Mesendoderm (in vitro differentiated cells): ENCODE results near the gene CHCHD3.
"Not testable (repeated sequence)": the region's sequence is repeated elsewhere in the genome, so short reads cannot be mapped to it uniquely, and the experiment has no call there.

Experiments used
- DNase-seq: peaks from one replicate; pipeline ENCODE4 v3.0.0; 2013
- H2AK5ac ChIP-seq: 2 replicates; pipeline ENCODE4 v1.6.1; 2013; ENCODE audit warnings: low read length, inconsistent platforms
- H2BK120ac ChIP-seq: 2 replicates; pipeline ENCODE4 v1.6.1; 2013; ENCODE audit warnings: low read depth, mild to moderate bottlenecking, low read length, moderate library complexity, mixed read lengths
- H2BK15ac ChIP-seq: replicated peaks from 2 replicates; pipeline ENCODE4 v1.6.1; 2013; ENCODE audit warnings: low read depth, mild to moderate bottlenecking, moderate library complexity
- H2BK5ac ChIP-seq: 2 replicates; pipeline ENCODE4 v1.6.1; 2013; ENCODE audit warnings: low read length, inconsistent platforms
- H3K18ac ChIP-seq: 2 replicates; pipeline ENCODE4 v1.6.1; 2013; ENCODE audit warnings: mild to moderate bottlenecking, low read length, mixed read lengths
- H3K23ac ChIP-seq: one replicate; pipeline ENCODE4 v1.6.1; 2013; ENCODE audit warnings: low read length
- H3K27ac ChIP-seq: 2 replicates; pipeline ENCODE4 v1.5.1; 2013; ENCODE audit warnings: low read depth, mild to moderate bottlenecking, inconsistent platforms, low read length, moderate library complexity
- H3K27me3 ChIP-seq: 2 replicates; pipeline ENCODE4 v1.6.1; 2013; ENCODE audit warnings: low read length, control low read depth, mild to moderate bottlenecking, inconsistent platforms; ENCODE audit not compliant: insufficient read depth, poor library complexity
- H3K36me3 ChIP-seq: 2 replicates; pipeline ENCODE4 v1.6.1; 2013; ENCODE audit warnings: low read length, inconsistent platforms; ENCODE audit not compliant: control insufficient read depth, insufficient read depth
- H3K4ac ChIP-seq: one replicate; pipeline ENCODE4 v1.6.1; 2013; ENCODE audit warnings: low read depth, mild to moderate bottlenecking, low read length, moderate library complexity
- H3K4me1 ChIP-seq: 2 replicates; pipeline ENCODE4 v1.6.1; 2013; ENCODE audit warnings: low read depth, low read length, inconsistent platforms; ENCODE audit not compliant: control insufficient read depth
- H3K4me2 ChIP-seq: 2 replicates; pipeline ENCODE4 v1.6.1; 2013; ENCODE audit warnings: low read length
- H3K4me3 ChIP-seq: 2 replicates; pipeline ENCODE4 v1.5.1; 2013; ENCODE audit warnings: mild to moderate bottlenecking, low read length
- H3K56ac ChIP-seq: one replicate; pipeline ENCODE4 v1.6.1; 2013; ENCODE audit warnings: low read length
- H3K79me1 ChIP-seq: 2 replicates; pipeline ENCODE4 v1.6.1; 2013; ENCODE audit warnings: low read length, inconsistent platforms
- H3K79me2 ChIP-seq: 2 replicates; pipeline ENCODE4 v1.6.1; 2013; ENCODE audit warnings: mild to moderate bottlenecking, low read length; ENCODE audit not compliant: control insufficient read depth, insufficient read depth
- H3K9ac ChIP-seq: 2 replicates; pipeline ENCODE4 v1.6.1; 2013; ENCODE audit warnings: low read length, inconsistent platforms
- H4K5ac ChIP-seq: one replicate; pipeline ENCODE4 v1.6.1; 2013; ENCODE audit warnings: low read length
- H4K8ac ChIP-seq: one replicate; pipeline ENCODE4 v1.6.1; 2013; ENCODE audit warnings: low read depth, mild to moderate bottlenecking, control low read depth, low read length, moderate library complexity
- WGBS: extraction: QIAGEN DNeasy Blood & Tissue Kit; methylation state at CpG from one replicate; pipeline ENCODE4 v1.1.7; 2013; ENCODE audit warnings: low lambda C conversion rate, missing lambda C conversion rate; ENCODE audit not compliant: insufficient coverage; ENCODE audit errors: extremely low coverage; 5-methylcytosine and 5-hydroxymethylcytosine counted together

Gene CHCHD3

DNA sequence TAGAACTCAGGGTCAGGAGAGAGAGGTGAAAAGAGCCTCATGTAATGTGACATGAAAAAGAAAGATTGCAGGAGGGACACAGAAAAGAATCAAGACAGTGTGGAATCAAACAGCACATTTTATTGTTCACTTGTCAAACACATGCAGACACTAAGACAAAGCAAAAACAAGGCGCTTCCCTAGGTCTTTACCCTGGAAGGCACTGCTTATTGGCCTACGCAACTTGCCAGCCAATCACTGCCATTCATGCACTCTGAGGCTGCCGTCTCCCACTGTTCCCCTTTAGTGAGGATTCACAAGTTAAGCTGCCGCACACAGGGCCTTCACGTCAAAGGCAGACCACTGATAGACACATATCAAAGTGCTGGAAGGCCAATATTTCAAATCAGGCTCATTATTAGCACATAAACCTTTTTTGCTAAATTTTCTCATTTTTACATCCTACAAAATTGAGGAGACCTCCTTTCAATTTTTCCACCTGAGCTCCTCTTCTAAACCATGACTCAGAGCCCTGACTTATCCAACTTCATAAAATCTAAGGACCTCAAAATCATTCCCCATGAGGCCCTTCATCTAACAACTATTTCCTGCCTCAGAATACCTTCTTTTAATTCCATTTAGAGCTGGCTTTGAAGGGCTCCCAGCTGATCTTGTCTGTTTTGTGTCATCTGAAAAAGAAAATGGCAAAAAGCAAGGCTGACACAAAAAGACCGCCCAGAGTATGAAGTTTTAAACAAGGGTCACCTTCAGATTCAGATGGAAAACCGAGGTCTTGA, 149.4 kb downstream of the CHCHD3 start:
- Histone ChIP-seq H2BK5ac (no peak overlapping the region), H4K5ac (no peak overlapping the region), H2AK5ac (no peak overlapping the region), H2BK120ac (no peak overlapping the region), H2BK15ac (no peak overlapping the region), H3K27ac (no peak overlapping the region), H3K56ac (no peak overlapping the region), H3K79me2 (no peaks in the 10 kb centered on the region), H4K8ac (no peak overlapping the region), H3K23ac (no peak overlapping the region), H3K18ac (no peak overlapping the region), H3K9ac (no peak overlapping the region), H3K36me3 (no peaks in the 10 kb centered on the region), H3K4me3 (no peak overlapping the region), H3K79me1 (peaks cover 4% of the 10 kb centered on the region), H3K4me2 (no peak overlapping the region), H3K4me1 (peaks cover 6% of the 10 kb centered on the region), H3K4ac (no peak overlapping the region), H3K27me3 (no peaks in the 10 kb centered on the region)
- peak; percentile 24 for DNase-seq
- WGBS, result no CpG with 5 or more reads among the region's 7 CpGs

DNA sequence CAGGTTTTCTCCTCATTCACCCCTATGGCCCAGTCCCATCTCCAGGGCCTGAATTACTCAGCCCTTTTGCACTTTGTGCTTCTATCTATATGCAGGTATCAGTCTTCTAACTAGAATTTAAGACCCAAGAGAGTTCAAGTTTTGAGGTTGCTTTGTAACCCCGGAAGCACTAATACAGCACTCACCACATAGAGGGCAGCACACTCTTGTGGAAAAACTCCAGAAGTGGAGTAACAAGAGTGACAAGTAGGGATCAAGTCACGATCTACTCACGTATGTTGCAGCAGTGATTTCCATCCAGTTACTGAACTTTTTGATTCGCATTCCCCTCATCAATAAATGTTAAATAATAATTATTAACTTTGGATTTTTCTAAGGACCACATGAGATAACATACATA, 151.0 kb downstream of the CHCHD3 start:
- Histone ChIP-seq H2BK120ac (no peak overlapping the region), H3K27me3 (no peaks in the 10 kb centered on the region), H3K9ac (no peak overlapping the region), H3K4me3 (no peak overlapping the region), H3K79me1 (peaks cover 4% of the 10 kb centered on the region), H3K27ac (no peak overlapping the region), H4K5ac (no peak overlapping the region), H3K18ac (no peak overlapping the region), H3K23ac (no peak overlapping the region), H2BK5ac (no peak overlapping the region), H3K56ac (no peak overlapping the region), H3K36me3 (no peaks in the 10 kb centered on the region), H2AK5ac (no peak overlapping the region), H4K8ac (no peak overlapping the region), H2BK15ac (no peak overlapping the region), H3K4me1 (peaks cover 6% of the 10 kb centered on the region), H3K79me2 (no peaks in the 10 kb centered on the region), H3K4ac (no peak overlapping the region), H3K4me2 (no peak overlapping the region)
- WGBS, result no CpG with 5 or more reads among the region's 4 CpGs
- DNase-seq, result peak; percentile 75

DNA sequence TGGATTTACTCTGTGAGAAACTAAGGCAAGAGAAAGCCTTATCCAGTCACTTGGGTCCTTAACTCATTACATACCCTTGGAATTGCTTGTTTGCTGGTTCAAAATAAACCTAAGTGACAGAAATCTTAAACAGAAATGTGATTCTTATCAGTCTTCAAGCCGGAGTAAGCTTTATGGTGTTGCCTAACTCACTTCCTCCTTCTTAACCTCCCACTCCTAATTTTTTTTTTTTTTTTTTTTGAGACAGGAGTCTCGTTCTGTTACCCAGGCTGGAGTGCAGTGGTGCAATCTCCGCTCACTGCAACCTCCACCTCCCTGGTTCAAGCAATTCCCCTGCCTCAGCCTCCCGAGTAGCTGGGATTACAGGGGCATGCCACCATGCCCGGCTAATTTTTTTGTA, 151.9 kb downstream of the CHCHD3 start:
- H3K79me2 ChIP-seq, H3K4me2 ChIP-seq, H4K5ac ChIP-seq, H3K27me3 ChIP-seq, H3K4ac ChIP-seq, DNase-seq, H3K4me3 ChIP-seq, H3K4me1 ChIP-seq, H3K18ac ChIP-seq, H4K8ac ChIP-seq, H3K56ac ChIP-seq, H3K36me3 ChIP-seq, H2BK5ac ChIP-seq, H2BK120ac ChIP-seq, H2BK15ac ChIP-seq, H3K23ac ChIP-seq, H3K79me1 ChIP-seq, H3K27ac ChIP-seq, H3K9ac ChIP-seq, H2AK5ac ChIP-seq: not testable (repeated sequence)
- WGBS, result no CpG with 5 or more reads among the region's 5 CpGs

DNA sequence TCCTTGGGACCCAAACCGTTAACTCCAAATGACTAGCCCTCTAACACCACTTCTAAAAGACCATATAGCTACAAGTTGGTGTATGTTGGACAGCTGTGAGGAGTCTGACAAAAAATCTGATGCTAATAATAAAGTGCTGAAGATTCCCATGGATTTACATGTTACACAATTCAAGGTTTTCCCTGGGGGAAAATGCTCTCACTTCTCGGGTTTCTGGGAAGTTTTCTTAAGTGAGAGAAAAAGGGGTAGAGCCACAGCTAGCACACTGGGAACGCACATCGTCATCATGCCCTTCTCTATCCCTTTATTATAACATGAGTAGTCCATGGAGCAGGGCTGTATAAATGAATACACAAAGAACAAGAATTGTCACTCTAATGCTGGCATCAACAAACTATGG, 162.1 kb downstream of the CHCHD3 start:
- Histone ChIP-seq H3K9ac (no peak overlapping the region), H2BK120ac (no peak overlapping the region), H3K4ac (no peak overlapping the region), H3K4me2 (no peak overlapping the region), H3K4me1 (no peaks in the 10 kb centered on the region), H3K18ac (no peak overlapping the region), H3K79me2 (no peaks in the 10 kb centered on the region), H3K27me3 (no peaks in the 10 kb centered on the region), H2BK15ac (no peak overlapping the region), H2AK5ac (no peak overlapping the region), H4K8ac (no peak overlapping the region), H3K23ac (no peak overlapping the region), H3K4me3 (no peak overlapping the region), H3K36me3 (no peaks in the 10 kb centered on the region), H4K5ac (no peak overlapping the region), H3K79me1 (no peaks in the 10 kb centered on the region), H3K56ac (no peak overlapping the region), H2BK5ac (no peak overlapping the region), H3K27ac (no peak overlapping the region)
- DNase-seq, result no peak
- WGBS, result no CpG with 5 or more reads among the region's 4 CpGs

DNA sequence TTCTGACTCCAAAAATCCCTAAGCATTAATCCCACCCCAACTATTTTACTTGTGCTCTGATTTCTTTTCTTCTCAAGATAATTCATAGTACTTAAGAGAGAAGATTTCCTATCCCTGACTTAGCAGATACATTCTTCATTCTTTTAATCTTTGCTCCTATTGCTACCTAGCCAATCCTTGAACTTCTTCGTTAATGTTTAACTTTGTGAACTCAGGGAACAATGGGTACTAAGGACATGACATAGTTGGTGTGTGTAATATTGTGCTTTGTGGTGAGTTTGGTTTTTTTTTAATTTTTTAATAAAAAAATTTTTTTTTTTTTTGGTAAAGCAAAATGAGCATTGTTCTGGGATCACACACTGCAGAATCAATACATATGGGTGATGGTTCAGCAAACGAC, 166.2 kb downstream of the CHCHD3 start:
- Histone ChIP-seq H3K18ac (no peak overlapping the region), H2AK5ac (no peak overlapping the region), H4K8ac (no peak overlapping the region), H3K27ac (no peak overlapping the region), H3K4me3 (no peak overlapping the region), H3K79me1 (no peaks in the 10 kb centered on the region), H2BK15ac (no peak overlapping the region), H3K79me2 (no peaks in the 10 kb centered on the region), H3K4me2 (no peak overlapping the region), H3K56ac (no peak overlapping the region), H3K27me3 (no peaks in the 10 kb centered on the region), H3K23ac (no peak overlapping the region), H4K5ac (no peak overlapping the region), H3K4ac (no peak overlapping the region), H3K36me3 (no peaks in the 10 kb centered on the region), H3K9ac (no peak overlapping the region), H2BK5ac (no peak overlapping the region), H2BK120ac (no peak overlapping the region), H3K4me1 (no peaks in the 10 kb centered on the region)
- no CpG with 5 or more reads among the region's 2 CpGs for WGBS
- DNase-seq, result no peak

DNA sequence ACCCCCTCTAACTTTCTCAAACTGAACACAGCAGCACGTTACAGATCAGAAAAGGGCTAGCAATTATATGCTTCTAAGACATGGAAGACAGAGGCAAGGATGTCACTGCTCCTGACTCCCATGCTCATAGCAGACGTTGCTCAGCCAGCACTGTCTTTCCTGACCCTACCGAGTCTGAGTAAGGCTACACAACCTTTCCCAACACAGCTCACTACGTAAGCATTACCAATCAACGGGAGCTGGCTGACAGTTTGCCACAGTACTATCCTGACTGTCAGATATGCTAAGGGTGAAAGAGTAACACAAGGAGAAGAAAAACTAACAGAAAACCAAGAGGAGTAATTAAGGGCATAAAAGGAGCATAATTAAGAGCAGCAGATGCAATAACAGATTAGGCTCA, 171.2 kb downstream of the CHCHD3 start:
- Histone ChIP-seq H4K5ac (no peak overlapping the region), H2BK5ac (no peak overlapping the region), H3K9ac (no peak overlapping the region), H4K8ac (no peak overlapping the region), H2AK5ac (no peak overlapping the region), H3K4me3 (no peak overlapping the region), H3K79me2 (no peaks in the 10 kb centered on the region), H3K56ac (no peak overlapping the region), H3K36me3 (no peaks in the 10 kb centered on the region), H3K27me3 (no peaks in the 10 kb centered on the region), H3K79me1 (no peaks in the 10 kb centered on the region), H2BK120ac (no peak overlapping the region), H3K4me2 (no peak overlapping the region), H3K4ac (no peak overlapping the region), H2BK15ac (no peak overlapping the region), H3K4me1 (no peaks in the 10 kb centered on the region), H3K23ac (no peak overlapping the region), H3K27ac (no peak overlapping the region), H3K18ac (no peak overlapping the region)
- no CpG with 5 or more reads among the region's 5 CpGs for whole genome bisulfite sequencing
- DNase-seq, result no peak
